HEK293 (cell line): ENCODE measurements around the gene FGD1.

Source experiments
- KLF1 ChIP-seq: fragments of 450-650 bp; formaldehyde crosslinking; IDR thresholded peaks from 2 replicates; pipeline ENCODE4 v1.5.1; 2016; ENCODE audit warnings: missing biosample characterization, missing genetic modification characterization
- ZNF558 ChIP-seq: fragments of 450-650 bp; formaldehyde crosslinking; IDR thresholded peaks from 2 replicates; pipeline ENCODE4 v1.5.1; 2016; ENCODE audit warnings: missing biosample characterization, missing genetic modification characterization
- TF ChIP-seq, protein P1 (sequence below): fragments of 450-650 bp; formaldehyde crosslinking; IDR thresholded peaks from 2 replicates; pipeline ENCODE4 v1.5.1; 2016; ENCODE audit warnings: missing biosample characterization, missing genetic modification characterization, low read depth
- TF ChIP-seq, protein P2 (sequence below): fragments of 450-650 bp; formaldehyde crosslinking; IDR thresholded peaks from 2 replicates; pipeline ENCODE4 v1.5.1; 2016; ENCODE audit warnings: missing biosample characterization, missing genetic modification characterization

DNA sequence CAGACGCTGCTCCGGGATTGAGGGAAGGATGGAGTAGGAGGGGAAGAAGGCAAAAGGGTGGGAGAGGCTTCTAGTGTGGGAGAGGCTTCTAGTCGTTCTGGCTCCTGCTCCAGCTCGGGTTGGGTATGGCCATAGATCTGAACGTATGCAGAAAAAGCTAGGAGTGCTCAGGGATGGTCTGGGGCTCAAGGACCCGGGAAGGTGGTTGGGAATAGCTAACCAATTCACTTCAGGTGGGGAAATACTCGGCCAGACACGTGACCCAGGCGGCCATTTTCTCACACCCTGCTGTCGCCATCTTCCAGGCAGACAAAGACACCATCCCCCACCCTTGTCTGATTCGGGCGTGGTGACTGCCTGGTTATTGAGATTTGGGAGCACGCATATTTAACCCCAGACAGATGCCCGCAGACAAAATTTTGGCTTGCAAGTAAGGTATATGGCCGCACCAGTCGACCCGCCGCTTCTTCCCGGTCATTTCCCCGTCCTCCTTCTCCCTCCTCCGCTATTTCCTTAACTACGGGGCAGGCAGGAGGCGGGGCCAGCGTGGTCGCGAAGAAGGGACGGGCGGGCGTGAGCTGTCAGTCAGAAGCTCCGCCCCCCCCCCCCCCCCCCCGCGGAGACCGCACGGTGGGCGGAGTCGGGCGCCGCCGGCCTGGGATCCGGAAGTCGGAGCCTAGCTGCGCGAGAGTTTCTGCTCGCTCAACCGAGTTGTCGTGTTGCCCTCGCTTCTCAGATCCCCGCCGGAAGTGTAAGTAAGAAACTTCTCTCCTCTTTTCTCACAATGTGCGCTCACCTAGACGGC lies 33.7 kb upstream of the FGD1 start, which contains the start of gene GNL3L:
- TF ChIP-seq, protein P1, sequence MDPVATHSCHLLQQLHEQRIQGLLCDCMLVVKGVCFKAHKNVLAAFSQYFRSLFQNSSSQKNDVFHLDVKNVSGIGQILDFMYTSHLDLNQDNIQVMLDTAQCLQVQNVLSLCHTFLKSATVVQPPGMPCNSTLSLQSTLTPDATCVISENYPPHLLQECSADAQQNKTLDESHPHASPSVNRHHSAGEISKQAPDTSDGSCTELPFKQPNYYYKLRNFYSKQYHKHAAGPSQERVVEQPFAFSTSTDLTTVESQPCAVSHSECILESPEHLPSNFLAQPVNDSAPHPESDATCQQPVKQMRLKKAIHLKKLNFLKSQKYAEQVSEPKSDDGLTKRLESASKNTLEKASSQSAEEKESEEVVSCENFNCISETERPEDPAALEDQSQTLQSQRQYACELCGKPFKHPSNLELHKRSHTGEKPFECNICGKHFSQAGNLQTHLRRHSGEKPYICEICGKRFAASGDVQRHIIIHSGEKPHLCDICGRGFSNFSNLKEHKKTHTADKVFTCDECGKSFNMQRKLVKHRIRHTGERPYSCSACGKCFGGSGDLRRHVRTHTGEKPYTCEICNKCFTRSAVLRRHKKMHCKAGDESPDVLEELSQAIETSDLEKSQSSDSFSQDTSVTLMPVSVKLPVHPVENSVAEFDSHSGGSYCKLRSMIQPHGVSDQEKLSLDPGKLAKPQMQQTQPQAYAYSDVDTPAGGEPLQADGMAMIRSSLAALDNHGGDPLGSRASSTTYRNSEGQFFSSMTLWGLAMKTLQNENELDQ (tag by site-specific recombination): no peak
- TF ChIP-seq ZNF558: no peak
- TF ChIP-seq, protein P2, sequence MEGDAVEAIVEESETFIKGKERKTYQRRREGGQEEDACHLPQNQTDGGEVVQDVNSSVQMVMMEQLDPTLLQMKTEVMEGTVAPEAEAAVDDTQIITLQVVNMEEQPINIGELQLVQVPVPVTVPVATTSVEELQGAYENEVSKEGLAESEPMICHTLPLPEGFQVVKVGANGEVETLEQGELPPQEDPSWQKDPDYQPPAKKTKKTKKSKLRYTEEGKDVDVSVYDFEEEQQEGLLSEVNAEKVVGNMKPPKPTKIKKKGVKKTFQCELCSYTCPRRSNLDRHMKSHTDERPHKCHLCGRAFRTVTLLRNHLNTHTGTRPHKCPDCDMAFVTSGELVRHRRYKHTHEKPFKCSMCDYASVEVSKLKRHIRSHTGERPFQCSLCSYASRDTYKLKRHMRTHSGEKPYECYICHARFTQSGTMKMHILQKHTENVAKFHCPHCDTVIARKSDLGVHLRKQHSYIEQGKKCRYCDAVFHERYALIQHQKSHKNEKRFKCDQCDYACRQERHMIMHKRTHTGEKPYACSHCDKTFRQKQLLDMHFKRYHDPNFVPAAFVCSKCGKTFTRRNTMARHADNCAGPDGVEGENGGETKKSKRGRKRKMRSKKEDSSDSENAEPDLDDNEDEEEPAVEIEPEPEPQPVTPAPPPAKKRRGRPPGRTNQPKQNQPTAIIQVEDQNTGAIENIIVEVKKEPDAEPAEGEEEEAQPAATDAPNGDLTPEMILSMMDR (tag by site-specific recombination): no peak
- no peak for TF ChIP-seq KLF1 (tag by site-specific recombination)
